GM12892 (cell line): ENCODE results near the gene TCF7.

ENCODE experiments used
- DNase-seq: peaks from one replicate; pipeline ENCODE4 v3.0.0; 2011; ENCODE audit not compliant: insufficient read length
- FAIRE-seq: peaks from 2 replicates; lab custom pipeline; 2011; peaks lifted over from hg19 to GRCh38; lab: Jason Lieb, UNC
- POLR2A ChIP-seq: IDR thresholded peaks from 2 replicates; pipeline ENCODE4 v1.6.1; 2011; ENCODE audit warnings: low read depth, low read length, control low read depth
- POLR2AphosphoS5 ChIP-seq: IDR thresholded peaks from 2 replicates; pipeline ENCODE4 v1.6.1; 2011; ENCODE audit warnings: low read depth, low read length, control low read depth
- TAF1 ChIP-seq: IDR thresholded peaks from 2 replicates; pipeline ENCODE4 v1.6.1; 2011; ENCODE audit warnings: low read depth, mild to moderate bottlenecking, control low read depth, low read length, borderline replicate concordance

Gene TCF7

DNA sequence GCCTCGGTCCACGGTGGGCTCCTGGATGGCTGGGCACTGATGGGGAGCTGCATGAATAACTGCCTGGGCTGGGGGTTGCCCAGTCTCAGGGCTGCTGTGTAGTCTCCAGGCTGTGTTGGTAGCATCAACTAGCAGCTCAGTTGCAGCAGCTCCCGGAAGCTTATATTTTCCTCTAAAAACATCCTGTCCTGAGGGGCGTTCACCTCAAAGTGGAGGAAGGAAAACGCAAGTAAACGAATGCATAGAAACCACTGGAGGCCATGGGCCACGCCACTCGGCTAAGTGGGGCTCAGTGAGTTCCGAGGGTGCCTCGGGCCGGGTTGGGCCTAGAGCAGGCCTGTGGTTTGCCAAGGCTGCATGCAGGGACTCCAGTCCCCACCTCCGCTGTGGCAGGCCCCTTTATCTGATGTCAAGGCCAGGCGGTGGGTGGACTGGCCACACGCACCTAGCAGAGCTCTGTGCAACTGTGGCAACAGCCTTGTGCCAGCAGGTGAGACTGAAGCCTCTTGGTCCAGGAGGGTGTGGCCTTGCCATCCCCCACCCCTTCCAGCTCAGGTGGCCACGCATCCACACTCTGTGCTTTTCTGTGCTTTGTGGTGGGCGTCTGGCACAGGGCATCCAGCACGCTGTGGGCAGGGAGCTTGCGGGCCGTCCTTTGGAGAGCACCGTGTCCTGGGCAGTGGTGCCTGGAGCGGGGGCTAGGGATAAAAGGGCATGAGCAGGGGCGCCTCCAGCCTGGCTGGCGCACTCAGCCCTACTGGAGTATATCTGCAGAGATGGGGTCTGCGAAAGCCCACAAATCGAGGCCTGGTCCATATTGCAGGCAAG, 15.1 kb downstream of the TCF7 start:
- DNase-seq = no peak
- FAIRE-seq = no peak
- no peak for TF ChIP-seq POLR2A
- no peak for TF ChIP-seq POLR2AphosphoS5
- TF ChIP-seq TAF1 = no peak

- FAIRE-seq (no peak), DNase-seq (no peak)
- TF ChIP-seq POLR2AphosphoS5 = no peak
- TF ChIP-seq TAF1 = no peak
- no peak for TF ChIP-seq POLR2A
Measured at GRCh38 chr5:134130239-134130945, 15.9 kb downstream of the TCF7 start.

GRCh38 chr5:134131165-134131564, 16.7 kb downstream of the TCF7 start:
- no peak for DNase-seq
- no peak for FAIRE-seq
- TF ChIP-seq POLR2A (no peak), TAF1 (no peak)

DNA sequence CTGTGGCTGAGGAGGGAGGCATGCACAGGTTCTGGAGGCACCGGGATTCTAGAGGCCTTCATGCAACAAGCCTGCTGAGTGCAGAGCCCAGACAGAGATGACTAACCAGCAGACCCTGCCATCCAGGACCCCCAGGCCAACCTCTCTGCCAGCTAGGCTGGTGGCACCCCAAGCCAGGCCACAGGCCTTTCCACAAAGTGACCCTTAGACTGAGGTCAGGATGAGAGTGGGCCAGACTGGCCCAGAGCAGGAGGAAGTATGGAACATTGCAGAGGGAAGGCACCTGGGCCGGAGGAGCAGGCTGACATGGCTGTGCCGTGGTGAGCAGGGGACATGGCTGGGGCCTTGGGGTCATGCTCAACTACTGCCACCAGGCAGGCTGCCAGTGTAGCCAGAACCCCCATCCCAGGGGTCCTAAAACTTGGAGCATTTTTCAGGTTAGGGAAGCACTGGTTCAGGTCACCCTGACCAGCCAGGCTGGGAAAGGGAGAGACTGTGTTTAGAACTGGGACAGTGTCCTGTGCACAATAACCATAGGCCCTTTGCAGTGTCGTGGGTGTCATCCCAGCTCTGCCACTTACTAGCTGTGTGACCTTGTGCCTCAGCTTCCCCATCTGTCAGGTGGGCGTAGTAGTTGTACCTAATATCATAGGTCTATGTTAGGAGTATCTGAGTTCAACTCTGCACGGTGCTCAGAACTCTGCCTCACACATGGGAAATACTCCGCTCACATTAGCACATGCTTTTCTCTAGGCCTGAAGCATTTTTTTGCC, 17.3 kb downstream of the TCF7 start:
- FAIRE-seq = peak; percentile 50
- DNase-seq = no peak

DNA sequence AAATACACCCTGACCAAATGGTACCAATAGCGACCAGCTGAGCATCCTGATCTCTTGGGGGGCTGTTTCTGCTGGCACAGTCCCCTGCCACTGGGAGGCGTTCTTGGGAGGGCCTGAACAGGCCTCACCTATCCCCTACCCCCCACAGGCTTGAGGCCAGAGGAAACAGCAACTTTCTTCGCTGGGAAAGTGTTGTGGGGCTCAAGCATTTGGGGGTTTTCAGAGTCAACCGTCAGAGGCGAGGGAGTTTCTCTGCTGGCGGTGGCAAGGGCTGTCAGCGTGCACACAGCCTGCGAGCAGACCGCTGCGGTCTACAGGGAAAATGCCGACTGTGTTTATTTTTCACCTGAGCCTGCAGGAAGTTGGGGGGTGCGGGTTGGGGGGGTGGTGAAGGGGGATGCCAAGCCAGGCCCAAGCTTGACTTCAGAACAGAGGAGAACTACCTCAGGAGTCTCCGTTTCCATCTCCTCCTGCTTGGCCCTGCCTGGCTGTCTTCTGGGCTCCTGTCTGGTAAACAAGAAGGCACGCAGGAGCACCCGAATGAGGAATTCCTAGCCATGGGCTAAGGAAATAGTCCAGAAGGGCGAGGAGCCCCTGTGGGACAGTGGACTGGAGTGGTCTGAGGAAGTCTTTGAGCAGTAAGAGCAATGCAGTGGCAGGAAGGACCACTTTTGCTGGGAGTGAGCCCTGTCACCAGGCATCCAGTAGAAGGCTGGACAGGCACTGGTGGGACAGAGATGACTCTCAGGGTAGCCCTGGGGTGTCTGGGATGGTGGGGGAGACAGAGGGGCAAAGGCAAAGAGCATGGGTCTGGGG, 18.1 kb downstream of the TCF7 start:
- FAIRE-seq (peak; percentile 97), DNase-seq (peak; percentile 48)
- TF ChIP-seq POLR2AphosphoS5 = no peak; the same call in 1 of the 2 replicates
- TF ChIP-seq POLR2A = no peak
- TF ChIP-seq TAF1 = no peak

More for the DNA sequence above, 17.3 kb downstream of the TCF7 start:
- no peak for TF ChIP-seq TAF1
- no peak for TF ChIP-seq POLR2A
- TF ChIP-seq POLR2AphosphoS5 = no peak

DNA sequence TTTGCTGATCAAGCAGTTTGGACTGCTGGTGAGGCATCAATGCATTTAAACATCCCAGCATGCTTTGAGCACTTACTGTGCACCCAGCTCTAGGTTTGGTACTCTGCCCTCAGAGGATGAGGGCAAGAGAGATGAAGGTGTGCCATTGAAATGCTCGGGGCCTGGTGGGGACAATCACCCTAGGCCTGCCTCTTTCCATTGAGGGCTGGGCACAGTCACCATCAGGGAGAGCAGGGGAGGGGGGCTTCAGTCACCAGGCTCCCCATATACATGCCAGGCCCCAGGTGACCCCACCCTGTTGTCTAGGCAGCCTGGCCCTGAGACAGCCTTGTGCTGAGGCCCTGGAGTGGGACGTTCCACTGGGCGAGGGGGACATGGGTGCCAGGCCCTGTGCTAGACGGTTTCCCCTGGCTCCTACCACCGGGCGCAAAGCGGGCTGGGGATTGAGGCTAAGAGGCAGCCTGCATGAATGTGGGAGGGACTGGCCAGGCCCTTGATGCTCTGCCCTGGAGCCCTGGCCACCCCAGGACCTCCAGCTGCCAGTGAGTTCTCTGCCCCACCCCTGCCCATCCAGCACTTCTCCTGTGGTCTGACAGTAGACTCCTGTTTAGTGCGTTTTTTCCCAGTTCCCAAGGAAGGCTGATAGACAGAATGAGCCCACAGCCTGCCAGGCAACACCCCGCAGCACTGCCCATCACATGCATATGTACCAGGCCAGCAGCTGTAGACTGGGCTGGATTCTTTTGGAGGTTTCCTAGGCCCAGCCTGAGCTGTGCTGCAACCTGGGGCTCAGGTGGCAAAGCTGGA, 18.9 kb downstream of the TCF7 start:
- FAIRE-seq (no peak), DNase-seq (no peak)
- TF ChIP-seq POLR2A = 0 out of 2 replicates have a peak, but pooled peaks have one; percentile 4
- no peak; the same call in 1 of the 2 replicates for TF ChIP-seq POLR2AphosphoS5

GRCh38 chr5:134133995-134134541, 19.6 kb downstream of the TCF7 start:
- FAIRE-seq (no peak), DNase-seq (no peak)
- TF ChIP-seq TAF1 = no peak
- no peak for TF ChIP-seq POLR2A
- no peak for TF ChIP-seq POLR2AphosphoS5

GRCh38 chr5:134135091-134135655, 20.7 kb downstream of the TCF7 start:
- FAIRE-seq = no peak
- no peak for TF ChIP-seq TAF1
- TF ChIP-seq POLR2AphosphoS5 = no peak
- TF ChIP-seq POLR2A = no peak

GRCh38 chr5:134136221-134136631, 21.7 kb downstream of the TCF7 start:
- DNase-seq (no peak), FAIRE-seq (no peak)
- TF ChIP-seq POLR2AphosphoS5 (no peak), POLR2A (no peak), TAF1 (no peak)

More at GRCh38 chr5:134135091-134135655, 20.7 kb downstream of the TCF7 start:
- DNase-seq = no peak
